ENCODE data around the gene BABAM2.
A peak's percentile ranks its signal among the peaks of the same experiment; 100 is the strongest.
"Not testable (repeated sequence)": the region's sequence is repeated elsewhere in the genome, so short reads cannot be mapped to it uniquely, and the experiment has no call there.

Gene BABAM2

DNA sequence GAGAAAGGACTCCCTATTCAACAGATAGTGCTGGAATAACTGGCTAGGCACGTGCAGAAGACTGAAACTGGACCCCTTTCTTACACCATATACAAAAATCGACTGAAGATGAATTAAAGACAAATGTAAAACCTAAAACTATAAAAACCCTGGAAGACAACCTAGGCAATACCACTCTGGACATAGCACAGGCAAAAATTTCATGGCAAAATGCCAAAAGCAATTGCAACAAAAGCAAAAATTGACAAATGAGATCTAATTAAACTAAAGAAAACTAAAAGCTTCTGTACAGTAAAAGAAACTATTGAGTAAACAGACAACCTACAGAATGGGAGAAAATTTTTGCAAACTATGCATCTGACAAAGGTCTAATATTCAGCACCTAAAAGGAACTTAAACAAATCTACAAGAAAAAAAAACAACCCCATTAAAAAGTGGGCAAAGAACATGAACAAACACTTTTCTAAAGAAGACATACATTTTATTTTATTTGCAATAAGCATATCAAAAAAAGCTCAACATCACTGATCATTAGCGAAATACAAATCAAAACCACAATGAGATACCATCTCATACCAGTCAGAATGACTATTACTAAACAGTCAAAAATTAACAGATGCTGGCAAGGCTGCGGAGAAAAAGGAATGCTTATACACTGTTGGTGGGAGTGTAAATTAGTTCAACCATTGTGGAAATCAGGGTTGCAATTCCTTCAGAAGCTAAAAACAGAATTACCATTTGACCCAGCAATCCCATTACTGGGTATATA lies 8.5 kb upstream of the BABAM2 start:
- not testable (repeated sequence) for DNase-seq

DNA sequence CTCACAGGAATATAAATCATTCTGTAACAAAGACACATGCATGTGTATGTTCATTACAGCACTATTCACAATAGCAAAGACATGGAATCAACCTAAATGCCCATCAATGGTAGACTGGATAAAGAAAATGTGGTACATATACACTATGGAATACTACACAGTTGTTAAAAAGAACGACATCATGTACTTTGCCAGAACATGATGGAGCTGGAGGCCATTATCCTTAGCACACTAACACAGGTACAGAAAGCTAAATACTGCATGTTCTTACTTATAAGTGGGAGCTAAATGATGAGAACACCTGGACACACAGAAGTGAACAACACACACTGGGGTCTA lies 8.0 kb upstream of the BABAM2 start:
- DNase-seq = not testable (repeated sequence)

GRCh38 chr2:27884601-27885000 lies 5.9 kb upstream of the BABAM2 start:
- no peak for DNase-seq

DNA sequence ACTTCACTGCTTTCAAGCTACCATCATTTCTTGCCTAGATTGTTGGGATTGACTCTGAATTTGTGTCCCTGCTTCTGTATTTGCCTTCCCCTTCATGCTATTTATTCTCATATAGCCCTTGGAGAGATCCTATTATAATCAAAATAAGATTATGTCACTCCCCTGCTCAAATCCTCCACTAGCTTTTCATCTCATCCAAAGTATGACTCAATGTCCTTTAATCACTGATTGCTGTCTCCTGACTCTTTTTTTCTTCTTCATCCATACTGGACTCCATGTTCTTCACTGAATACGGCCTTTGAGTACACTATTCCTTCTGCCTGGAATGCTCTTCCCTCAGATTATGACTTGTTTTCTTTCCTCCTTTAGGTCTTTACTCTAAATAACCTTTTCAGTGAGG lies 5.3 kb upstream of the BABAM2 start:
- no peak for DNase-seq

- DNase-seq = no peak
Measured at GRCh38 chr2:27885661-27886060, 4.9 kb upstream of the BABAM2 start.

GRCh38 chr2:27886322-27886721 lies 4.2 kb upstream of the BABAM2 start:
- no peak for DNase-seq

GRCh38 chr2:27887111-27887510 lies 3.4 kb upstream of the BABAM2 start:
- DNase-seq = no peak

GRCh38 chr2:27887830-27888229 lies 2.7 kb upstream of the BABAM2 start:
- DNase-seq = no peak

GRCh38 chr2:27888790-27889189 lies 1.7 kb upstream of the BABAM2 start:
- DNase-seq = no peak

- DNase-seq = no peak
Measured at GRCh38 chr2:27889774-27890145, 769 bp upstream of the BABAM2 start.

GRCh38 chr2:27890924-27891672 lies 569 bp downstream of the BABAM2 start:
- peak; percentile 73 for DNase-seq

GRCh38 chr2:27891673-27892105 lies 1.2 kb downstream of the BABAM2 start:
- DNase-seq = no peak

- DNase-seq = no peak
Measured at GRCh38 chr2:27893006-27893405, 2.5 kb downstream of the BABAM2 start.

- DNase-seq = no peak
Measured at GRCh38 chr2:27897717-27898116, 7.2 kb downstream of the BABAM2 start.

DNA sequence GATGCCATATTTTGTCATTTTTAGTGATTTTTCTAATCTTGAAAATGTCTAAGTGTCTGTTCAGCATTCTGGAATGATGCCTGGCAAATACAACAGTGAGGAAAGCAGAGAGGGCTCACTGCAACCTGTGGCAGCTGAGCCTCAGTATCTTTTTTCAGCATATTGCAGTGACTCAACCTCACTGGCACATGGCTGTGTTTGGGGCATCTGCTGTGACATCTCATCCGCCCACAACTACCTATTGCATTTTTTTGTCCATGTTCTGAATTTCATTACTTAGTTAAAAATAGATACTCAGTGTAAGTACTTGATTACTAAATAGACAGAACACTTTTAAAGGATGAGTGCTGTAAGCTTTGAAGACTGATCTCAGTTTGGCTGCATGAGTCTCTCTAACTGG lies 10.7 kb downstream of the BABAM2 start:
- DNase-seq = no peak

DNA sequence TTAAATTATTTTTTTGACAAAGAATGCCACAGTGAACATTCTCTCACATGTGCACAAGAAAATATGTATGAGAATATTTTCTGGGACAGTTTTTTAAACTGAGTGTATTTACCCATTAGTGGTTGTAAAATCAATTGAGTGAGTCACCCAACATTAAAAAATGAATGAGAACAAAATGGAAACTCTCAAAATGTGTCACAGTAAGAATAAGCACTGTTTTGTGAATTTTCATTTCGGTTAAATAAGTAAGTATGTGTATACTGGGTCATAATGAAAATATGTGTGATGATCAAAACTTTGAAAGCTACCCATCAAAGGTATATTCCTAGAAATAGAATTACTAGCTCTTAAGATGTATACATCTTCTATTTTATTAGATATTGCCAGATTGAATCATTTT lies 11.6 kb downstream of the BABAM2 start:
- DNase-seq = no peak

DNA sequence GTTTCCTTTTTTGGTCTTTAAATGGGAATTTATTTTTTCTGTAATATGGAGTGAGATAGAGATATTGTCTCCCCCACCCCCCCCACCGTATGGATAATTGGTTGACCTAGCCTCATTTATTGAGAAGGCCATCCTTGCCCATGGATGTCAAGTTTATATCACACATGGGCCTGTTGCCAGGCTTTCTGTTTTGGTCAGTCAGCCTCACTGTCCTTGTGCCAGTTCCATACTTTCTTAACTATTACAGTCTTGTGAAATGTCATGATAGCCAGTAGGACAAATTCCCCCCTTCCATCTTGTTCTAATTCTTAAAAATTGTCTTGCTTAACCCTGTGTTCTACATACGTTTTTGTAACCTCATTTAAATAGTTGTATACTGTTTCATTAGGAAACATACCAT lies 12.5 kb downstream of the BABAM2 start:
- no peak for DNase-seq

GRCh38 chr2:27903649-27904404 lies 13.3 kb downstream of the BABAM2 start:
- DNase-seq = no peak

GRCh38 chr2:27904405-27904665 lies 13.8 kb downstream of the BABAM2 start:
- no peak for DNase-seq

DNA sequence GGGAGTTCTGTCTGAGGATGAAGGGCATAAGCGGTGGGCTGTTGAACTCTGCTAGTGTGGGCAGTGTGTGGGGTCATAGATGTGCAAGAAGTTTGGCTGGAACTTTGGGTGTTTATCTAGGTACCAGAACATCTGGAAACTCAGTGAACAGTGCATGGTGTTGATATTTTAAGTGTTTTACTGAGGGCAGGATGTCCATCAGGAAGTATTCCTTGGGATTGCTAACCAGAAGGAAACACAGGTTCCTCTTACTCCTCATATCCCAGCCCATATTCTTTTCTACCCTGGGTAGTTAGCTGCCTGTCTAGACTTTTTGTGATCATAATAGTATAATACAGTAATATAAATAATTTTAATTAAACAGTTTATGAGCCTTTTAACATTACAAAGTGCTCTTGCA lies 15.5 kb downstream of the BABAM2 start:
- DNase-seq = no peak

GRCh38 chr2:27907547-27907946 lies 17.0 kb downstream of the BABAM2 start:
- no peak for DNase-seq

DNA sequence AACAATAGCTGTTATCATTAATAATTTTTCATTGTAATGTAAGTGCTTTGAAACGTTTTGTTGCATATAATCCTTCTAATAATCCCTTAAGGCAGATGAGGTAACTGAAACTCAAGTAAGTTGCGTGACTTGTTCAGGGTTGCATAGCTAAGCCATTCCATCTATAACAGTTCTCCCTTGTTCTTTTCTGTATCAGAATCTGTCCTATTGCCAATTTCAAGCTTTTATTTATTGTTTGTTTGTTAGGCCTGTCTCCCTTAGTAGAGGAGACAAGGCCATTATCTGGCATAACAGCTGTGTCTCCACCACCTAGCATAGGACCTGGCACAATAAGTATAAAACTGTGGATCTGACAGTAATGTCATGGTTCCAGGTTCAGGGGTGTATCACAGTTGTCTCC lies 19.4 kb downstream of the BABAM2 start:
- no peak for DNase-seq

GRCh38 chr2:27911458-27912210 lies 21.1 kb downstream of the BABAM2 start:
- DNase-seq = no peak

Measured in DMS79 treated with DMSO at 0.1 percent for 48 hours (cell line).